IPS DF 6.9 (cell line): ENCODE results near the gene UBA6.

Experiments
- DNase-seq: peaks from one replicate; pipeline ENCODE4 v3.0.0-alpha.2; 2013; ENCODE audit warnings: low read depth, low spot score
- H3K27ac ChIP-seq: one replicate; pipeline ENCODE4 v1.5.1; 2013; ENCODE audit warnings: low read length, control low read depth
- H3K27me3 ChIP-seq: 2 replicates; pipeline ENCODE4 v1.6.1; 2013; ENCODE audit warnings: mild to moderate bottlenecking, low read length; ENCODE audit not compliant: control insufficient read depth, insufficient read depth
- H3K36me3 ChIP-seq: 2 replicates; pipeline ENCODE4 v1.6.1; 2013; ENCODE audit warnings: low read length; ENCODE audit not compliant: control insufficient read depth, insufficient read depth
- H3K4me1 ChIP-seq: 2 replicates; pipeline ENCODE4 v1.6.1; 2013; ENCODE audit warnings: low read length; ENCODE audit not compliant: control insufficient read depth, insufficient read depth
- H3K4me3 ChIP-seq: 2 replicates; pipeline ENCODE4 v1.5.1; 2013; ENCODE audit warnings: mild to moderate bottlenecking, low read length
- H3K9me3 ChIP-seq: 2 replicates; pipeline ENCODE4 v1.6.1; 2013; ENCODE audit warnings: low read length, inconsistent platforms; ENCODE audit not compliant: control insufficient read depth, insufficient read depth

UBA6 gene

DNA sequence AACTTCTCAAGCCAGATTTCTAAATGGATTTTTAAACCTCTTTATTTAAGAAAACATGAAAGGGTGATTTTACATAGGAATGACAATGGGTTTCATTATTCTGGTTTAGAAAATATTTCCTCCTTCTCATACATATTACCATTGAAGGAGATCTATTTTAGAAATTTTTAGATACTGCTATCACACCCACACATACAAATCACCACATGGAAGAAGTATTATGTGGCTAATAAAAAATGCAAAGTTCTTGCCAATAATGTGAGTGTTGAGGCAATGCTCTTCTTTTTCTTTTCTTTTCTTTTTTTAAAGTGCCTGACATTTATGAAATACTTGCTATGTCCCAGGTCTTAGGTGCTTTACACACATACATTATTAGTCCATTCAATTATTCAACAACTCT is 135.7 kb downstream of the UBA6 start:
- Histone ChIP-seq H3K27me3 (no peaks in the 10 kb centered on the region), H3K36me3 (no peaks in the 10 kb centered on the region), H3K4me3 (no peak overlapping the region), H3K4me1 (no peaks in the 10 kb centered on the region), H3K9me3 (no peaks in the 10 kb centered on the region), H3K27ac (no peak overlapping the region)
- DNase-seq = no peak
